Inflammatory macrophage (primary cell): ENCODE measurements around the gene DGCR8.
A peak's percentile ranks its signal among the peaks of the same experiment; 100 is the strongest.

Experiments used
- DNase-seq, 2 donors: peaks; one replicate each; pipeline ENCODE4 v3.0.0-alpha.2; 2020 to 2022

DGCR8 gene

GRCh38 chr22:20052309-20053259, 27.5 kb upstream of the DGCR8 start:
- no peak for DNase-seq

DNA sequence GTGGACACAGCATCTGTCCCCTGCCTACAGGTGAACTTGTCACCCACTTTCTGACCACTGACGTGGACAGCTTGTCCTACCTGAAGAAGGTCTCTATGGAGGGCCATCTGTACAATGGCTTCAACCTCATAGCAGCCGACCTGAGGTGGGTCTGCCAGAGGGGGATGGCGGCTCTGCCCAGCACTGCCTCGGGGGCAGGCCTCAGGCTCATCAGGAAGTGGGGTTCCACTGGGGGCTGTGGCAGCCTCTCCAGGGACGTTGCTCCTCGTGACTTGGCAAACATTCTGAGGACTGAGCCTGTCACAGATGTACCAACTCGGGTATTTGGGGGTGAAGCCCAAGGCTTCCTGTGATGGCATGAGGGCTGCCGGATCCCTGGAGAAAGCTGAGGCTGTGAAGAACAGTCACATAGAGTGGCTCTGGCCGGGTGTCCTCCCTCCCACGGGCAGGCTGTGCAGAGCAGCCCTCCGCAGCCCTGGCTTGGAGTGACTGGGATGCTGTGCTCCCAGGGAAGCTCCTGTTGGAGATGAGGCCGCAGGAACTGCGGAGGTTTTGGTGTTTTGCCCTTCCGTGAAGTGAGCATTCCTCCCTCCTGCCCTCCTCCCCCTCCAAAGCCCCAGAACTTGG, 26.5 kb upstream of the DGCR8 start:
- DNase-seq = no peak

DNA sequence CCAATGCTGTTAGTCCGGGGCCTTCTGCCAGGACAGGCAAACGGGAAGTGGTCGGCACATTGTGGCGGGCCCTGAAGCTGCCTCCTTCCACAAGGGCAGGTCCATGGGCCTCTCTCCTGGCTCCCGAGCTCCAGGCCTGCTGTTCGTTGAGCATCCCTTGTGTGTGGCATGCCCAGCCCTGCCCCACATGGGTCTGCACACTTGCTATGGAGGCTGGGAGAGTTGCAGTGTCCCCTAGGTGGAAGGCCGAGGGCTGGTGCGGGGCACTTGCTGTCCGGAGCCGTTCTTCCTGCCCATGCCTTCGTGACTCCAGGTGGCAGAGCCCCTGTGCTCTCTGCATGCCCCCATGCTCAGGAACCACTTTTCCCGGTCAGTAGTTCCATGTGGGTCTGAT, 26.0 kb upstream of the DGCR8 start:
- DNase-seq = no peak

DNA sequence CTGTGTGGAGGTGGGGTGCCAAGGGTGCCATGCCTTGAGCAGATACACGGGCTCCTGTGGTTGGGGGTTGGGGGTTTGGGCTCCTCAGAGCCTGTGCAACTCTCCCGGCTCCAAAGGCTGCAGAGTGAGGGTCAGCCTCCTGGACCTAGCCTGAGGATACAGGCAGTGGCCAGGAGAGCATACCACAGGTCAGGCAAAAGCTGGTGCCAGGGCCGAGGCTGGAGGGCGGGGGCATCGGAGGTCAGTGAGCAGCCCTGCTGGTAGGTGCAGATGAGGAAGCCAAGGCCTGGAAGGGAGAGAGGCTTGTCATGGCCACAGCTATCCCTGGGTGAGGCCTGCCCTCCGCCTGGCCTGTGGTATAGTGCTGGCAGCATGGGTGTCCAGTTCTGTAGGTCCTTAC, 25.6 kb upstream of the DGCR8 start:
- DNase-seq = no peak

DNA sequence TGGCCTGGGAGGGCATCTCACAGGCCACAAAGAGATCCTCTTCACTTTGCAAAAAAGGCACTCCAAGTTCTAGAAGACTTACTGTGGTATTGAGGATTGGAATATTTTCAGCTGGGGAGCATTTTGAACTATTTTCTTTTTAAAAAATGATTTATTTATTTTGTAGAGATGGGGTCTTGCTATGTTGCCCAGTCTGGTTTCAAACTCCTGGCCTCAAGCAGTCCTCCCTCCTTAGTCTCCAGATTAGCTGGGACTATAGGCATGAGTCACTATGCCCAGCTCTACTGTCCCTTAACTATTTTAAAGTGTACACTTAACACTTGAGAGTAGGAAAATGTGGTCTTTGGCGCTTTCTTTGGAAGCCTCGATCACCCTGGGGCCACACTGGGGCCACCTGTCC, 24.9 kb upstream of the DGCR8 start:
- no peak for DNase-seq

GRCh38 chr22:20055654-20056053, 24.4 kb upstream of the DGCR8 start:
- DNase-seq = no peak

- no peak for DNase-seq
These were observed 23.9 kb upstream of the DGCR8 start for GRCh38 chr22:20056161-20056560.

DNA sequence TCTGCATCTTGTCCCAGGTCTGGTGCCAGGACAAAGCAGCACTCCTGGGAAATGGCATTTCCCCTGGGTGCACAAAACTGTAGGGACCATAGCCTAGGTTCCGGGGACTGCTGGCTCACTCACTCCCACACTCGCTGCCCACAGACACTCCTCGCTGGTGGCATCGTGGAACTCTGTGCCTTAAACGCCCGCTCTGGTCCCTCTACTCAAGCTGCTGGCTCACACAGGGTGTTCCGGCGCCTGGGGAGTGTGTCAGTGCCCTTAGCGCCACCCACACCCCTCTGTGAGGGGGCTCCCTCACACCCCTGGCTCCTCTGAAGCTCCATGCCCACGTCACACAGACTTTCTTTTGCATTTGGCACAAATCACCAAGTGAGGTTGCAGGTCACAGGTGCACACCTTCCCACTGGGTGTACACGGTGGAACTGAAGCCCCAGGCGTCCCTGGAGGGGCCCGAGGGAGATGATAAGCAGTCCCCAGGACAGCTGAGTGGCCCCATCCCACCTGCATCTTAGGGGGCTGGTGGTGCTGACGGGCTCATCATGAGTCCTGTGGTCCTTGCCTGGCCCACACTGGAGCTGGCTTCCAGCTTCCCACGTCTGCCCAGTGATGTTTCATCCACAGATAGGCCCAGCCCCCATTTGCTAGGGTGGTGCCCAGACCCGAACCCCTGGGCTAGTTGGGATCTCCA, 23.2 kb upstream of the DGCR8 start:
- DNase-seq = no peak

DNA sequence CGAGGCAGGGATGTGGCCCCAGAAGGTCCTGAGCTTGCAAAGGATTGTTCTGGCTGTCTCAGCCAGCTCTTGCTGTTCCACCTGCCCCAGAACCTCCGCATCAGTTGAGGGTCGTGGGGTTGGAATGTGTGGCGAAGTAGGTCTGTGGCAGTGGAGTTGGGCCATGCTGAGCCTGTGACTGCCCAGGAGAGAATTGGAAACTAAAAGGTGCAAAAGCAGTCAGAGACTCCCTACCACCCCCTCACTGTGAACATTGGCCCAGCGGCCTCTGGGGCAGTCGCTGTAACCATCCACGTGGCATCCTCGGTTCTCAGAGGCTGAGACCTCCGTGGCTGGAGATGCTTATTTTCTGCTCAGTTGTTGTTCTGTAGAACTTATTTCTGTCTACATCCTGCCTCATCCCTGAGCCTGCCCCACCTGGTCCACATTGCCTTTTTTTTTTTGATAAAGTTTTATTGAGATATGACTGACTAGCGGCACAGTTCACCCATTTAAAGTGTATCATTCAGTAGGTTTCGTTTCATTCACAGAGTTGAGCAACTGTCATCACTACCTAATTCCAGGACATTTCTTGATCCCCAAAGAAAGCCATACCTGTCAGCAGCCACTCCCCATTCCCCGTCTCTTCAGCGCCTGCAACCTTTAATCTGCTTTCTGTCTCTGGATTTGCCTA, 22.3 kb upstream of the DGCR8 start:
- no peak for DNase-seq

DNA sequence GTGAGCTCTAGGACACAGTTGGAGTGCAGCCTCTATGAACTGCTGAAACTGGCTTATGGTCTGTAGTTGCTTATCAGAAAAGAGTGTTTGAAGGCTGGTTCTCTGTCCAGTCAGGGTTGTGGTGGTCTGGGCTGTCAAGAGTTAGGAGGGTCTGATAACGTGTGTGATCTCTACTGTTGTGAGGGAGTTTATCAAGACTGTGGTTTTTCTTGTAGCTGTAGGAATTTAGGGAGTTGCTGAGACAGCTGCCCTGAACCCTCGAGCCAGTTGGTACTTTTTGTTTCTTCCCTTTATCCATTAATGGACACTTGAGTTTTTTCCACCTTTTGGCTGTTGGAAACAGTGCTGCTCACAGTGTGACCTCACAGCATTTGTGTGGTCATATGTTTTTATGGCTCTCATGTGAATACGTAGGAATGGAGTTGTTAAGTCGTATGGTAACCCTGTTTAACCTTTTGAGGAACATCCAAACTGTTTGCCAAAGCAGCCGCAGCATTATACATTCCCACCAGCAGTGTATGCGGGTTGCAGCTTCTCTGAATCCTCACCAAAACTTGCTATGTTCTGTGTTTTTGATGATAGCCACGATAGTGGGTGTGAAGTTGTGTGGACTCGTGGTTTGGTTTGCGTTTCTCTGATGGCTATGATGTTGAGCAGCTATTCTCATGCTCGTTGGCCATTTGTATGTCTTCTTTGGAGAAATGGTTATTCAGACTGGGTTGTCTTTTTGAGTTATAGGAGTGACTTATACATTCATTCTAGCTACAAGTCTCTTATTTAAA, 20.9 kb upstream of the DGCR8 start:
- DNase-seq = no peak

GRCh38 chr22:20060700-20061480, 19.2 kb upstream of the DGCR8 start:
- no peak for DNase-seq

DNA sequence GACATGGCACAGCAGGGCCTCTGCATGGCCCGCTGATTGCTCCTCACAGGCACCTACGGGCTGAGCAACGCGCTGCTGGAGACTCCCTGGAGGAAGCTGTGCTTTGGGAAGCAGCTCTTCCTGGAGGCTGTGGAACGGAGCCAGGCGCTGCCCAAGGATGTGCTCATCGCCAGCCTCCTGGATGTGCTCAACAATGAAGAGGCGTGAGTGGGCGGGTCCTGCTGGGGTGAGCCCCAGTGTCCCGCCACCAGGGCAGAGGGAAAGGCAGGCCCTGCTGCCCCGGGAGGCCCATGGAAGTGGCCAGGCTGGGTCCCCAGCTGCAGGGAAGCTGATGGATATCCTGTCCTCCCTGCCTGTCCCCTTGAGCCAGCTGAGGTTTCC, 18.6 kb upstream of the DGCR8 start:
- DNase-seq = peak in 1 of 2 donors; percentile 22

DNA sequence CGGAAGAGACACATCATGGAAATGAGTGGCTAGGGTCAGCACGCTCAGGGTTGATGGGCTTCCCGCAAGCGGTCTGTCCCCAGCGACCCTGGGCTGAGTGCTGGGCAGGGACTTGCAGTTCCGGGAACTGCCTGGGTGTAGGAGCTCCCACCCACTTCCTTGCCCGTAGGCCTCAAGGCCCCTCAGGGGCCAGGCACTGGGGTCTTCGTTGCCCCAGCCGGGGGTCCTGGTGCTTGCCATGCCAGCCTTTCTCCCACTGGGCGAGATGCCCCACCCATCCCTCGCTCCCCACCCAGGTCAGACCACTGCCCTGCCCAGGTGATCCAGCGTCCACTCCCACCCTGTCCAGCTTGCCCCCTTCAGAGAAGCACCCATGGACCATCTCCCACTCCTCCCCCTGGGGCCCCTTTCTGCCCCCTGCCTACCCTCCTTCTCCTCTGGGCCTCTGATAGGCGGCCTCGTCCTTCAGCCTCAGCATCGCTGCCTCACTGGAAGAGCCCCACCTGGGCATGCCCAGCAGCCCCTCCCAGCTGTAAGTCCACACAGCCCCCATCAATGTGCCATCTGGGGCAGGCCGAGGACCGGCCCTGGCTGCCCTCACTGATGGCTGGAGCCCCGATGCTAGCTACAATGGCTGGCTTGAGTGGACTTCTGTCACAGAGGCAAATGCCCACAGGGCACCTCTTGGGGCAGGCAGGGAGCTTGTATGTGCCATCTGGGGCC, 17.8 kb upstream of the DGCR8 start:
- DNase-seq = no peak

GRCh38 chr22:20062766-20063083, 17.3 kb upstream of the DGCR8 start:
- DNase-seq = no peak

- no peak for DNase-seq
These were observed 16.5 kb upstream of the DGCR8 start for GRCh38 chr22:20063271-20064139.

DNA sequence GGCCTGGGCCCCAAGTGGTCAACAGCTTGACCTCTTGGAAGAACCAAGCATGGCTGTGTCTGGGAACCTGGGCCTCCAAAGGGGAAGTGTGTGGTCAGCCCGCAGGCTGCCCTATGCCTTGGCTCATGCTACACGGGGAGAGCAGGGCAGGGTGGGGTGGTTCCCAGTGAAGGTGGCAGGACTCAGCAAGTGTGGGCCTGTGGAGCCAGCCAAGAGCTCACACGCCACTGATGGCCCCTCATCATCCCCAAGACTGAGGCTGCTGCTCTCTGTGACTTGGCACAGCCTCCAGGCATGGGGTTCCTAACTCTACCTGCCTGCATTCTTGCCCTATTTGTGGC, 15.9 kb upstream of the DGCR8 start:
- no peak for DNase-seq

- no peak for DNase-seq
These were observed 15.3 kb upstream of the DGCR8 start for GRCh38 chr22:20064545-20065262.

- DNase-seq = no peak
These were observed 14.0 kb upstream of the DGCR8 start for GRCh38 chr22:20065896-20066616.
